ENCODE results near the gene MIA3. TPM values are rescaled to one million over a fixed set of nuclear protein-coding genes. Genes with fewer than 3 reads are reported as not detected.
A peak's percentile ranks its signal among the peaks of the same experiment; 100 is the strongest.

The MIA3 gene
- total and polyA plus RNA-seq, 2 donors (not counting 1 experiment from before 2014, with no cell fraction given), result 34.3 to 68.0 TPM

GRCh38 chr1:222654849-222655248, 37.0 kb downstream of the MIA3 start:
- Histone ChIP-seq H2AFZ (ENCODE audit: low read length) (no peak overlapping the region), H3K79me2 (ENCODE audit: control insufficient read depth, insufficient read depth, low read length) (no peaks in the 10 kb centered on the region), H3K36me3 (ENCODE audit: control insufficient read depth, insufficient read depth, low read length) (peaks cover 12% of the 10 kb centered on the region), H3K4me3 (replicated peaks in 1 of 4; ENCODE audit: control extremely low read depth in 1 of 4, insufficient read depth in 1 of 4, low read depth in 3 of 4, low read length in 4 of 4) (no peak overlapping the region), H3K9ac (ENCODE audit: insufficient read depth, low read length) (no peak overlapping the region), H4K20me1 (ENCODE audit: control insufficient read depth, extremely low read depth, insufficient read depth, low read length) (no peaks in the 10 kb centered on the region), H3K4me2 (ENCODE audit: extremely low read depth, insufficient read depth, low read length) (no peak overlapping the region), H3K9me3 (ENCODE audit: control insufficient read depth, insufficient read depth, low read depth, low read length) (no peaks in the 10 kb centered on the region), H3K27me3 (ENCODE audit: control insufficient read depth, insufficient read depth, low read length) (no peaks in the 10 kb centered on the region), H3K4me1 (ENCODE audit: control insufficient read depth, extremely low read depth, insufficient read depth, low read length) (peaks cover 2% of the 10 kb centered on the region), H3K27ac (ENCODE audit: insufficient read depth, low read length) (no peak overlapping the region)
- DNase-seq (ENCODE audit: low read depth in 2 of 2), result peak in 1 of 2 donors; percentile 27
- TF ChIP-seq EZH2 (IDR thresholded peaks at IDR 0.05; ENCODE audit: low read length, missing control alignments), result no peak
- TF ChIP-seq CTCF (conservative IDR thresholded peaks at IDR 0.05 in 1 of 2, IDR thresholded peaks at IDR 0.05 in 1 of 2; ENCODE audit: low read depth in 1 of 2, low read length in 2 of 2), result no peak

GRCh38 chr1:222656391-222657155, 38.7 kb downstream of the MIA3 start:
- Histone ChIP-seq H2AFZ (ENCODE audit: low read length) (no peak overlapping the region), H3K9me3 (ENCODE audit: control insufficient read depth, insufficient read depth, low read depth, low read length) (no peaks in the 10 kb centered on the region), H3K36me3 (ENCODE audit: control insufficient read depth, insufficient read depth, low read length) (peaks cover 15% of the 10 kb centered on the region)

GRCh38 chr1:222657899-222658298, 40.0 kb downstream of the MIA3 start:
- H3K4me2 ChIP-seq (ENCODE audit: extremely low read depth, insufficient read depth, low read length), result no peak overlapping the region
- no peaks in the 10 kb centered on the region for H4K20me1 ChIP-seq (ENCODE audit: control insufficient read depth, extremely low read depth, insufficient read depth, low read length)
- no peak overlapping the region for H3K27ac ChIP-seq (ENCODE audit: insufficient read depth, low read length)
- no peak for TF ChIP-seq CTCF (conservative IDR thresholded peaks at IDR 0.05 in 1 of 2, IDR thresholded peaks at IDR 0.05 in 1 of 2; ENCODE audit: low read depth in 1 of 2, low read length in 2 of 2)
- no peak for TF ChIP-seq EZH2 (IDR thresholded peaks at IDR 0.05; ENCODE audit: low read length, missing control alignments)
- H3K36me3 ChIP-seq (ENCODE audit: control insufficient read depth, insufficient read depth, low read length), result peaks cover 14% of the 10 kb centered on the region
- peaks cover 2% of the 10 kb centered on the region for H3K4me1 ChIP-seq (ENCODE audit: control insufficient read depth, extremely low read depth, insufficient read depth, low read length)
- no peak overlapping the region for H2AFZ ChIP-seq (ENCODE audit: low read length)
- DNase-seq (ENCODE audit: low read depth in 2 of 2), result no peak
- no peaks in the 10 kb centered on the region for H3K79me2 ChIP-seq (ENCODE audit: control insufficient read depth, insufficient read depth, low read length)
- no peaks in the 10 kb centered on the region for H3K9me3 ChIP-seq (ENCODE audit: control insufficient read depth, insufficient read depth, low read depth, low read length)
- H3K27me3 ChIP-seq (ENCODE audit: control insufficient read depth, insufficient read depth, low read length), result no peaks in the 10 kb centered on the region
- H3K9ac ChIP-seq (ENCODE audit: insufficient read depth, low read length), result no peak overlapping the region
- no peak overlapping the region for H3K4me3 ChIP-seq (replicated peaks in 1 of 4; ENCODE audit: control extremely low read depth in 1 of 4, insufficient read depth in 1 of 4, low read depth in 3 of 4, low read length in 4 of 4)

More at GRCh38 chr1:222656391-222657155, 38.7 kb downstream of the MIA3 start:
- H3K27me3 ChIP-seq (ENCODE audit: control insufficient read depth, insufficient read depth, low read length), result no peaks in the 10 kb centered on the region
- H3K4me1 ChIP-seq (ENCODE audit: control insufficient read depth, extremely low read depth, insufficient read depth, low read length), result peaks cover 2% of the 10 kb centered on the region
- no peak for TF ChIP-seq CTCF (conservative IDR thresholded peaks at IDR 0.05 in 1 of 2, IDR thresholded peaks at IDR 0.05 in 1 of 2; ENCODE audit: low read depth in 1 of 2, low read length in 2 of 2)
- TF ChIP-seq EZH2 (IDR thresholded peaks at IDR 0.05; ENCODE audit: low read length, missing control alignments), result no peak
- no peak overlapping the region for H3K4me3 ChIP-seq (replicated peaks in 1 of 4; ENCODE audit: control extremely low read depth in 1 of 4, insufficient read depth in 1 of 4, low read depth in 3 of 4, low read length in 4 of 4)
- H3K27ac ChIP-seq (ENCODE audit: insufficient read depth, low read length), result no peak overlapping the region
- no peak for DNase-seq (ENCODE audit: low read depth in 2 of 2)
- no peak overlapping the region for H3K4me2 ChIP-seq (ENCODE audit: extremely low read depth, insufficient read depth, low read length)
- H4K20me1 ChIP-seq (ENCODE audit: control insufficient read depth, extremely low read depth, insufficient read depth, low read length), result no peaks in the 10 kb centered on the region
- no peak overlapping the region for H3K9ac ChIP-seq (ENCODE audit: insufficient read depth, low read length)
- H3K79me2 ChIP-seq (ENCODE audit: control insufficient read depth, insufficient read depth, low read length), result no peaks in the 10 kb centered on the region

Measured in fibroblast of lung (primary cell).